HG02981 (cell line): ENCODE results near the gene ZPBP2.

Experiments used
- ATAC-seq: cut with Tn5 transposase; IDR thresholded peaks from one replicate; pipeline ENCODE4 v1.9.1; 2021; ENCODE audit warnings: mild to moderate bottlenecking, moderate library complexity; ENCODE audit not compliant: unreplicated experiment

The ZPBP2 gene

DNA sequence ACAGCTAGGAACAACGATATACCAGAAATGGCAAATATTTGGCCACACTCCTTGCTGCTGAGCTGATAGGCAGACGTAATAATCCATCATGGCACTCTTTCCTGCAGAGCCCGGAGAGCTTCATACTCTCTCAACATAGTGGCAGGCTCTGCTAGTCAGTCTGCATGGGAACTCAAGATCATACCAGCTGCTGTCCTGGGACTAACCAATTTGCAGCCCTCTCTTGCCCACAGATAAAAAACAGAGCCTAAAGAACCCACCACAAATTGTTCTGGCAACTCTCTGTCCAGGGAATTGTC, 36.9 kb downstream of the ZPBP2 start:
- no peak for ATAC-seq

DNA sequence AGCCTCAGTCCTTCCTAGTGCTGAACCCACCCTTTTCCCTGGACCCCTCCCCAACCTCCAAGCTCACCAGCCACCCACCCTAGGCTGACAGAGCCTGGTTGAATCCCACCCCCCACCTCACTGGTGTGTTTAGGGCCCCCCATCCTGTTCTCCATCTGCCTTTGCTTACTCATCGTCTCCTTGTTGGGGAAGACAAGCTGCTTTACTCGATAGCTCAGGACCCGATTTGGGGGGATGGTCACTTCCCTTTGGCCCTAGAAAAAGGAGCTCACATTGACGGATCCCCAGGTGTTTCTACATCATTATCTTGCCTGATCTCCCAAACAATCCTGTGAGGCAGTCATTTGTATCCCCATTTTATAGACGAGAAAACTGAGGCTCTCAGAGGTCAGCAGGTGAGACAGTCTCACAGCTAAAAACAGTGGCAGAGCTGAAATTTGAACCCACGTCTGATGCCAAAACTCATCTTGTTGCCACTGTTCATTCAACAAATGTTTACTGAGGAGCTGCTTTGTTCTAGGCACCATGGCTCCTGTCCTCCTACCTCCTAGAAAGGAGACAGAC, 40.9 kb downstream of the ZPBP2 start:
- no peak for ATAC-seq

DNA sequence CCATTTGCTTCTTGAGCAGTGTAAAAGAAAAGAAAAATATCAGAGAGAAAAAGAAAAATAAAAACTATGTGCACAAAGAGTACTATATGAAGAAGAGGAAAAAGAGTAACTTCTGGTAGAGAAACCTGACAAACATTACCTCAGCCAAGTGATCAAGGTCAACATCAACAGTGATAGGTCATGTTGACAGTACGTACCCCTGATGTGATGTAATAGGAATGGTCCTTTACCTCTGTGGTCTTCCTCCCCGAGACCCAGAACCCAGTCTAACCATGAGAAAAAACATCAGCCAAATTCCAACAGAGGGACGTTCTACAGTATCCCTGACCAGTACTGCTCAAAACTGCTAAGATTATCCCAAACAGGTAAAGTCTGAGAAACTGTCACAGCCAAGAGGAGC, 46.0 kb downstream of the ZPBP2 start:
- no peak for ATAC-seq

DNA sequence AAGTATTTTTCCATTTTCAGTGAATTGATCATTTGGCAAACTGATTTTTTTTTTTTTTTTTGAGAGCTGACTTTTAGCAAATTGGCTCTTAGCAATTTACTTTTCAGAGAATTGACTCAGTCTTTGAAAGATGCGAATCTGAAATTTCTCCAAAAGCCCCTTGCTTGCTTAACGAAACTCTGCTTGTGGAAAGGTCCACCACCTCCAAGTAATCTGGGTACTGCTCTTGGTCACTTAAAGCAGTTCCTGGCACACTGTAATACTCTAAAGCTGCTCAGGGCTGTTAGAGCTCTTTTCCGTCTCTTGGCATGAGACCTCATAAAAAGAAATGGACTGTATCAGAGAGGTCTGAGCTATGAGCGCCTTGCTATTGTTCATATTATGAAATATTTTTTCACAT, 47.6 kb downstream of the ZPBP2 start:
- ATAC-seq, result no peak

DNA sequence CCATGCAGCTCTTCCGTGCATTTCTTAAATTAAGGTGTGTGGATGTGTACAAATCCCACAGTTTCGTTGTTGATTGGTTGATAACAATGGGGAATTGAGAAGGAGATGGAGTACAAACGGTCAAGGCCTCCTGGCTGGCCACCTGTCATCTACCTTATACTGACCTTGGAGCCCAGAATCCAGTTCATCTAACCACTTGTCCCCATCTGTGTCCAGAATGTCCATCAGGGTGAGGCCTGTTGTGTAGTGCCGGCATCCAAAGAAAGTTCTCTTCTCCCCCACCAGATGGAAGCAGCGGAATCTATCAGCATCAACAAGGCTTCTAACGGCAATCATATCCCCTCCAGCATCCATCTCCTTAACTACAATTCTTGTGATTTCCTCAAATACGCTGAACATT, 48.9 kb downstream of the ZPBP2 start:
- ATAC-seq, result no peak

DNA sequence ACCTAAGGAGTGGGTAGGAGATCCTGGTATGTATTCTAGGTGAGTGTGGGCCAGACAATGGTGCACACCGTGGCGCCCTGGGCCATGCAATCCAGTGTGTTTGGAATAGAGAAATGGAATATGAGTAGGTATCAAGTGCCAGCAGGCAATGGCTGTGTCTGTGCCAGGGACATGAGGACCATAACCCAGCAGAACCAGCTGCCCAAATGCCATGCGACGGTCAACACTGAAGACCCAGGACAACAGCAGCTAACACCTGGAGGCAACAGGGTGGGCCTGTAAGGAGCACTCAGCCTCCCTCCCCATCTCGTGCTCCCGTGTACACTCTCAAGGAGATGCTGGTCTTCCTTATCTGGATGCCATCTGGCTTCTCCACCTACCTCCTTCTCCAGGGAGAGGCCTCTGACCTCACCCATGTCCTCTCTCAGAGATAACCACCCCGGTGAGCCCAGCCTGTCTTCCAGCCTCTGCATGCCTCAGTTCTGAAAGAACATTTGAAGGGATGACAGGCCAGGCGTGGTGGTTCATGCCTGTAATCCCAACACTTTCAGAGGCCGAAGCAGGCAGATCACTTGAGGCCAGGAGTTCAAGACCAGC, 51.2 kb downstream of the ZPBP2 start:
- no peak for ATAC-seq

DNA sequence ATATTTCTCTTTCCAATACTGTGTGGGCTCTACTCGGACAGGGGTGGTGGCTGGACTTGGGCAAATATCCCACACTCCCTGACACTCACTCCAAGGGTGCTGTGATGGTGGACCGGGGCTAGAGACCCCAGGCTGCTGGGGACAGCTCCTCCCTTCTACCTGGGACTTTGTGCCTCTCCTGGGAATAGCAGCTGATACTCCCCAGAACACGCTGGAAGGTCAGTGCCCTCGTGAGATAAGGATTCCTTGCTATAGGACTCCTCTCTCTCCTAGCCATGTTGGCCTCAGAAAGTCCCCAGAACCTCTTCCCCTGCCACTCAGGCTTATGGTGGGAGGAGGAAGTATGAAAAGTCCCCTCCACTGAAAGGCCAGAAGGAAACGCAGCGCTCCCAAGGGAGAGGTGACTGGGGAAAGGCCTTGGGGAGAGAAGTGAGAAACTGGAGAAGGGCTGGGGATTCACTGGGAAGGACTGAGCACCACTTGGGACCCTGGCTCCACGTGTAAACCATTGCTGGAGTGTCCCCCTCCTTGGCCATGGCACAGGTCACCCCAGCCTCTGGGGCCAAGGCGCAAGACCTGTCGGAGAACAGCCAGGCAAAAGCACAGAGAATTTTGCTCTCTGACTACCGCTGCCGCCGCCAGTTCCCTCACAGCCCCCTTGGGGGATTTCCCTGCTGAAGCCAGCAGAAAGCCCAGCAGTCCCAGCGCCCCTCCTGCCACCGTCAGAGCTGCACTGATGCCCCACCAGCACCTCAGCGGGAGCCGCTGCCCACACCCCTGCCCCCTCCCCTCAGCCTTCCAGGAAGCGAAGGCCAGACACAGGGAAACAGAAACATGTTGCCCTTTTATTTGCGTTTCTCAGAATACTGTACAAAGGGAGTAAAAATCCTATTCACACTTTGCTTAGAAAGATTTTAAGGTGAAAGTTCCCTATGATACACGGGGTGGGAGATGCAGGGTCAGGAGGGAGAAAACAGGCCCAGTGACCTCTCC, 52.5 kb downstream of the ZPBP2 start:
- no peak for ATAC-seq

DNA sequence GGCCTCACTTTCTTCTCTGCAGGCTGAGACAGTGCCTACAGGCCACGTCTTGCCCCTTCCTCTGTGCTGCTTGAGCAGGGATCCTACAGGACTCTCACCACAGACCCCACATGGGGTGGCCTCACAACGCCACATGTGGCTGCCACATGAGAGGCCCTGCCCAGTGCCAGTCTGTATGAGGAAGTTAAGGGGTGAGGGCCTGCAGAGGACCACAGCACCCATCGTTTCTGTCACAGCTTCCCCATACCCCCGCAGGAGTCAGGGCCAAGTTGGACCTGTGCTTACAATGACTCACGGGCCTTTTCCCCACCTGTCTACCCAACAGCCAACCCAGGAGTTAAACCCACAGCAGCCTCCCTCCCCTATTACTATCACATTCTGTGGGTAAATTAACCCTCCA, 53.3 kb downstream of the ZPBP2 start:
- ATAC-seq, result no peak

DNA sequence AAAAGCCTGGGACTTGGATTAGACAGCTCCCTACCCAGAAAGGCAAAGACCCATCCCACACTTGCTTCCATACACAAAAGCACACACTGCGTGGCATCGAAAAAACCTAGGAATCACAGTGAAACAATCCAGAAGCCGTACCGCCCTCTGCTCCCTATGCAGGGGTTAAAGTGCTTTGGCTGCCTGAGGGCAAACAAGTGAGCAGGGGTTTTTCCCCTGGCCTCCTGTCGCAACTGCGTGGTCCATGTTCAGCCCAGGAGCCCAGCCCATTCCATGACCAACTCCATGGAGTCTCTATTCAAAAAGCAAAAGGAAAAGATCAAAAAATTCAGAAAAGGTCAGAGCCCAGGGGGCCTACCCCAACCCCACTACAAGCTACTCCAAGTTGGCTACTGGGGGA, 54.0 kb downstream of the ZPBP2 start:
- ATAC-seq, result no peak

DNA sequence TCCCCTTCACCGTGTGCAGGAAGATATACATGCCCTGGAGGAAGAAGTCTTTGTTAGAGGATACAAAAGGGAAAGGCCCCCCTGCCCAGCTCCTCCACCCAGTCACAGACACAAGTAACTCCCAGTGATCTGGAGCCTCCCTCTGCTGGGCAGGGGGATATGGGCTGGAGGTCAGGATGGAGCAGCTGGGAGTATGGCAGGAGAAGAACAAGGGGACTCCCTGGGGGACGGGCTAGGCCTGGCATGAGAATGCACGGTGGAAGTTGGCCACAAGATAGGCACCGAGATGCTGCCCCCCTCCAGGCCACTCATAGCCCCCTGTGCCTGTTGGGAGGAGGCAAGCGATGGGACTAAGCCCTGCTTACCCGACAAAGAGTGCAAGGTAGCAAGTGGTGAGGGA, 55.2 kb downstream of the ZPBP2 start:
- ATAC-seq, result no peak

DNA sequence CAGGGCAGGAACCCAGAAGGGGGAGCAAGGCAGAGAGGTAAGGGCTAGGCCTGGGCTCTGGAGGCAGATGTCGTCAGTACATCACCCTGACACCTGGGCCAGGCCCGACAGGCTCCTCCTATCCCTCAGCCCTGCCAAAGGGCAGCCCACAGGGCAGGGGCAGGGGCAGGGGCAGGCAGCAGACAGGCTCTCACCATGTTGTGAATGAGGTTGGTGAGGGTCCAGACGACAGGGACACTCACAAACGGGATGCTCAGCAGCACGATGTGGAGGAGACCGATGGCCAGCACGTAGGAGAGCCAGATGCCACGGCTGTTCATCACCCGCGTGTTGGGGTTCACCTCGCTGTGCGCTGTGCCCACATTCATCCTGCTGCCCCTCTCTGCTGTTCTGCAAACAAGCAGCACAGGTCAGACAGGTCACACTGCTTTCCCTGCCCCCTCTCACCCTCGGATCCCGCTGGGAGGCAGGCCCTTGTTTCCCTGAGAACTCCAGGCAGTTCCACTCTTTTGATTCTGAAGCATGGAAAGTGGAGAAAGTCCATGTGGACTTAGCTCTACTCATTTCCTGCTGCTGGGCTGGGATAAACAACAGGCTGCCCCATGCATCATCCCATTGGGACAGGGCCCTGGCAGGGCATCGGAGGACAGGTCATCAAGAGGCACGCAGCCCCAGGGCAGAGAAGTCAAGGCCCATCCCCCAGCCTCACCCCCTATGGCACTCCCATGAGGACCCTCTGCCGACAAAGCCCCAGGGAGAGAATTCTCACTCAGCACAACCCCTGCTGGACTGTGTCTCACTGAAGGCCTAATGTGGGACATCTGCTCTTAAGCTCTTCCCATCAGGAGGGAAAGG, 56.1 kb downstream of the ZPBP2 start:
- ATAC-seq, result no peak

DNA sequence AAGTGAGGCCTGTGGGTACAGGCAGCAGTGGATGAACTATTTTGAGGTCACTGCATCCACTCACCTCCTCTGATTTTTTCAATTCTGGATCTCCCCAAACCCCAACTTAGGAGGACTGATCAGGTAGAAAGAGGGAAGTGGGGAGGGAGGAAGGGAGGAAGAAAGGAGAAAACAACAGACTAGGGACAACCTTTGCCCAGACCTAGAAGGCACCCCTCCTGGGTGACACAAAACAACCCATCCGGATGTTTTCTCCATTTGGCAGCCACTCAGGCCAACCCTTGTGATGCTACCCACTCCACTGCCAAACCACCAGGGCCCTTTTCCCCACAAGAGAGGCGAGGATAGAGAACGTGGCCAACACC, 56.7 kb downstream of the ZPBP2 start:
- ATAC-seq, result no peak

DNA sequence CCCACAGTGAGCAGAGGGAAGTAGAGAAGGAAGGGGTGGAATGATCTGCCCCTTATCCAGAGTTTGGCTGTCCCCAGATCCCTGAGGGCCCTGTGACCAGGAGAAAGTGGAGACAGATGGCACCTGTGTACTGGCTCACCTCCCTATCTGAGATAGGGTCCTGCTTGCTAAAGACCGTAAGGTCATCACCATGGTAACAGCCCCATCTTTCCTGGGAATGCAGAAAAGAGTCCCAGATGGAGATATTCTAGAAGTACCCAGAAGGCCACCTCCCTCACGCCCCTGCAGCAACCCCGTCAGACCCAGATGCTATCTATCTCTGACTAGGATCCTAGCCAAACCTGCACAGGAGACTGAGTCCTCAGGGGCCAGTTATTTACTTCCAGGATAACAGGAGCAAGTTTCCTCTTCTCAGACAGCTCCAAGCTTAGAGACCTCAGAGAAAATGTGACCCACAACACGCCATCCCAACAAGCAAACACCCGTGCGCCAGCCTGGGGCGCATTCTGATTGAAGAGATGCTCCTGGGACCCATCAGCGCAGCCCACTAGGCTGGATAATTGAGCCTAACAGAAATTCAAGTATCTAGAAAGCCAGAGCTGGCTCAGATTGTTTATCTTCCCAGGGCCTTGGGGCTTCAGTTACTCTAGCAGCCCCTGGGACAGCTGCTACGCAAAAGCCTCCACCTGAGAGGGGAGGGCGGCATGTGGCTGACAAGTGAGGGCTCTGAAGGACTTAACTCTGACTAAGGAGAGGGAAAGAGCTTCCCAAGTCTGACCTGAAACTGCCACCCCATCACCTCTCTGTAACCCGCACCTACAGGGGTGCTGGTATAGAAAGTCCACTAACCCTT, 57.5 kb downstream of the ZPBP2 start:
- ATAC-seq, result no peak

DNA sequence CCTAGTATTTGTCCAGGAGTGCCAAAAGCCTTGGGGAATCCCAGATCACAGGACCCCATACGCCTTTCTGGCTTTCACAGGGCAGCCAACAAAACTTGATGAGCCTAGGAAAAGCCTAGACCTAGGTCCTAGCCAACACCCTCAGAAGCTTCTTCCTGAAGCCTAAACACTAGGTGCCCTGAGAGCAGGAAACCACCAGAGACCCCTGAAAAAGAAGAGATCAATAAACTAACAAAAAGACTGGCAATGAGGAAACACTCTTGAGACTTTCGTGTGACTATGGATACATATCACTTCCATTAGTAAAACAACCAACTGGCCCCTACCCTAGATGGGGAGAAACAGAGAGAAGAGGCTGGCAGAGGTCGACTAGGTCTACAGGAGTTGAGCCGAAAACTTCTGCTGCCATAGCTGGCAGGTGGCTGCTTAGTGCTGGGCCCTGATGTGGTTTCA, 58.2 kb downstream of the ZPBP2 start:
- ATAC-seq, result no peak

DNA sequence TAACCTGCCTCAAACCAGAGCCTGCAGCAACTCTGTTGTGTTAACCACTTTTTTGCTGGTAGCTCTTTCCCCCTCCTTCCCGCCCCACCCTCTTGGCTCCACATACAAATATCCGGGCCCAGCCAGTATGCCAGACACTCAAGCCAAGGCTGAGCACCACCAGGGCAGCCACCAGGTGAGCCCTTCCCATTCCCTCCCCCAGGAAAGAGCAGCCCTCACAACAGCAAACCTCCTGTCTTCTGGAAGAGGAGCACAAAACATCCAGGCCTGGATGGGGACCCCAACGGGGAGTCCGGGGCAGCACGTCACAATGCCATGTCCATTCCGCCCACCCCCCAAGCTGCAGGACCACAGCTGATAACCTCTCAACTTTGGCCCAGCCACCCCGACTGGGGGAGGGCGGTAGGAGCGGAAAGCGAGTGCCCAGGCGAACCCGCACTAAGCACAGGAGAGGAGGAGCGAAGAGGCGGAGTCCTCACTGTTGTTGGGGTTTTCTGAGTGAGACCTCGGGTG, 58.6 kb downstream of the ZPBP2 start:
- ATAC-seq, result peak; percentile 12
